ENCODE measurements around the gene TUBE1. TPM values are rescaled to one million over a fixed set of nuclear protein-coding genes. Genes with fewer than 3 reads are reported as not detected.

Gene TUBE1
- total RNA-seq, 1 experiment from 2014 or later: 11.6 TPM

GRCh38 chr6:112118034-112118433 is 30.8 kb upstream of the TUBE1 start:
- Mint-ChIP-seq H3K27me3 (ENCODE audit: low read depth) (no peaks in the 10 kb centered on the region), H3K4me3 (no peak overlapping the region), H3K4me1 (peaks cover 3% of the 10 kb centered on the region in 2 experiments), H3K27ac (no peak overlapping the region), H3K36me3 (ENCODE audit: insufficient read depth in 1 of 3, low read depth in 3 of 3) (no peaks in the 10 kb centered on the region), H3K9me3 (no peaks in the 10 kb centered on the region)
- H3K23me2 ChIP-seq (ENCODE audit: insufficient read length, low read depth, low read length, poor library complexity, severe bottlenecking): no peaks in the 10 kb centered on the region
- DNase-seq: no peak
- no peaks in the 10 kb centered on the region; the same call in 1 of the 2 replicates for H3K4me1 ChIP-seq (ENCODE audit: insufficient read depth, low read length)
- no peak overlapping the region for H4K5ac ChIP-seq (ENCODE audit: insufficient read length, low read depth, low read length)
- H4K8ac ChIP-seq (replicated peaks; ENCODE audit: insufficient read length, low read depth, low read length): no peak overlapping the region
- H3K27ac ChIP-seq (ENCODE audit: insufficient read length, low read depth, low read length): no peak overlapping the region
- no peak overlapping the region for H4K91ac ChIP-seq (ENCODE audit: insufficient read length, low read depth, low read length)
- H3K4ac ChIP-seq (ENCODE audit: low read depth, low read length): no peak overlapping the region
- no peak overlapping the region for H3K9ac ChIP-seq (ENCODE audit: extremely low read depth, insufficient read length, low read length)
- H2BK120ac ChIP-seq (ENCODE audit: low read depth, low read length, poor library complexity, severe bottlenecking): no peak overlapping the region
- no peak overlapping the region for H2AFZ ChIP-seq (ENCODE audit: low read length)
- no peak overlapping the region for H2BK20ac ChIP-seq (ENCODE audit: low read depth, low read length, poor library complexity, severe bottlenecking)
- no peak overlapping the region for H2BK15ac ChIP-seq (ENCODE audit: low read depth, low read length)
- H2BK12ac ChIP-seq (ENCODE audit: insufficient read length, low read depth, low read length): no peak overlapping the region
- H3K23ac ChIP-seq (ENCODE audit: insufficient read length, low read depth, low read length): no peak overlapping the region
- no peak overlapping the region for H2AK5ac ChIP-seq (ENCODE audit: insufficient read length, low read length)
- no peaks in the 10 kb centered on the region for H3K27me3 ChIP-seq (ENCODE audit: insufficient read depth, low read length)
- H3K9me3 ChIP-seq (ENCODE audit: control insufficient read depth, low read depth, low read length): no peaks in the 10 kb centered on the region
- TF ChIP-seq CTCF (conservative IDR thresholded peaks at IDR 0.05): no peak
- H3T11ph ChIP-seq (ENCODE audit: low read length): no peak overlapping the region
- H4K20me1 ChIP-seq (ENCODE audit: control insufficient read depth, insufficient read depth, insufficient read length): no peaks in the 10 kb centered on the region
- H3K14ac ChIP-seq (ENCODE audit: insufficient read depth, low read length): no peak overlapping the region
- H3K79me1 ChIP-seq (ENCODE audit: insufficient read depth, low read depth, low read length, poor library complexity, severe bottlenecking): no peaks in the 10 kb centered on the region
- no peaks in the 10 kb centered on the region for H3K79me2 ChIP-seq (ENCODE audit: insufficient read depth, low read length)
- no peak overlapping the region for H2BK5ac ChIP-seq (ENCODE audit: insufficient read length, low read length)
- no peak overlapping the region for H3K18ac ChIP-seq (ENCODE audit: insufficient read length, low read depth, low read length)
- no peak overlapping the region for H3K4me2 ChIP-seq (ENCODE audit: insufficient read depth, insufficient read length, low read length)
- no peak overlapping the region for H3K56ac ChIP-seq (ENCODE audit: insufficient read length, low read depth, low read length)

Data from H9 (cell line).